Gastrocnemius medialis (tissue), 4 donors: Measurements from ENCODE around the gene SYT14. TPM values are rescaled to one million over a fixed set of nuclear protein-coding genes. Genes with fewer than 3 reads are reported as not detected.

Source experiments
- ATAC-seq, 2 donors: fragments of 150-250 bp; one replicate each; pipeline ENCODE4 v1.9.1; 2016
- DNase-seq, 2 donors: peaks; one replicate each; pipeline ENCODE4 v3.0.0-alpha.2; 2019
- H3K27ac ChIP-seq, 4 donors: fragments of 200-600 bp; sonication (generic); 1 replicate in 1 of 4; 2 replicates in 3 of 4; pipeline ENCODE4 v1.5.1; 2016 to 2018; ENCODE audit warnings: mild to moderate bottlenecking in 2 of 4, moderate library complexity in 1 of 4
- H3K27me3 ChIP-seq, 3 donors: fragments of 200-600 bp; sonication (generic) in 2 of 3; 1 replicate in 1 of 3; 2 replicates in 2 of 3; pipeline versions ENCODE4 v1.5.1 to v1.6.0; 2016 to 2019; ENCODE audit warnings: mild to moderate bottlenecking in 1 of 3, moderate library complexity in 1 of 3
- H3K36me3 ChIP-seq, 2 donors: fragments of 200-600 bp; sonication (generic) in 1 of 2; one replicate each; pipeline ENCODE4 v1.5.1; 2017 to 2018
- H3K4me1 ChIP-seq, 2 donors: fragments of 200-600 bp; sonication (generic) in 1 of 2; one replicate each; pipeline ENCODE4 v1.5.1; 2016 to 2017; ENCODE audit warnings: mild to moderate bottlenecking in 2 of 2
- H3K4me3 ChIP-seq, 4 donors: fragments of 200-600 bp; sonication (generic) in 3 of 4; 1 replicate in 1 of 4; 2 replicates in 3 of 4; pipeline ENCODE4 v1.5.1; 2016 to 2019; ENCODE audit warnings: mild to moderate bottlenecking in 2 of 4
- H3K9me3 ChIP-seq, 3 donors: fragments of 200-600 bp; sonication (generic) in 2 of 3; 1 replicate in 1 of 3; 2 replicates in 2 of 3; pipeline ENCODE4 v1.5.1; 2016 to 2019
- CTCF ChIP-seq, 5 experiments: fragments of 450-650 bp in 3 of 5; fragments of 200-600 bp in 2 of 5; sonication (generic) in 2 of 5; IDR thresholded peaks in 4 of 5; conservative IDR thresholded peaks in 1 of 5; 1 replicate in 4 of 5; 2 replicates in 1 of 5; pipeline ENCODE4 v1.5.1; 2016 to 2019; ENCODE audit warnings: antibody characterized with exemption in 5 of 5, mild to moderate bottlenecking in 3 of 5, moderate library complexity in 3 of 5
- POLR2A ChIP-seq, 2 donors: fragments of 450-650 bp; IDR thresholded peaks; one replicate each; pipeline ENCODE4 v1.6.1; 2017; ENCODE audit warnings: antibody characterized with exemption in 2 of 2, mild to moderate bottlenecking in 2 of 2, moderate library complexity in 2 of 2
- in situ Hi-C, 4 donors: fragments of 200-750 bp; cut with MboI; loops; one replicate each; pipeline versions ENCODE4 v1.15.0 to v1.8.0; 2017; ENCODE audit warnings: low sequenced_read_pairs in 4 of 4
- intact Hi-C: fragments of 100-400 bp; cut with DNase I; formaldehyde crosslinking; loops from one replicate; pipeline ENCODE4 v1.15.1; 2023; ENCODE audit warnings: low total_unique reads
- total RNA-seq, 4 donors: library from RNA; depleted of rRNA; stranded (reverse); fragments of >200 nt; gene quantifications; one replicate each; pipeline versions ENCODE4 v1.1.0 to v1.2.3, GENCODE V29; 2016

The SYT14 gene
- total RNA-seq, 4 donors from 2014 or later = 0.05 to 1.1 (median 0.11) TPM; not detected in 1

- Histone ChIP-seq H3K4me3 (no peak overlapping the region), H3K4me1 (no peaks in the 10 kb centered on the region), H3K9me3 (no peaks in the 10 kb centered on the region), H3K27me3 (no peaks in the 10 kb centered on the region), H3K27ac (no peak overlapping the region), H3K36me3 (no peaks in the 10 kb centered on the region)
- in situ Hi-C loops (loop anchor here in 1 of 4 donors (10.0 kb wide), 1 partner anchor 120 kb away; no protein-coding TSS in a partner anchor), intact Hi-C loops (loop anchor here (5.0 kb wide), 1 partner anchor 123 kb away; no protein-coding TSS in a partner anchor)
- TF ChIP-seq CTCF (IDR thresholded peaks at IDR 0.05 in 4 of 5, conservative IDR thresholded peaks at IDR 0.05 in 1 of 5) (no peak), POLR2A (IDR thresholded peaks at IDR 0.05) (no peak)
- ATAC-seq (no peak), DNase-seq (no peak)
These were observed 47.0 kb downstream of the SYT14 start for GRCh38 chr1:209985002-209985401.

GRCh38 chr1:209988706-209989105 lies 50.7 kb downstream of the SYT14 start:
- TF ChIP-seq POLR2A (IDR thresholded peaks at IDR 0.05) (no peak), CTCF (IDR thresholded peaks at IDR 0.05 in 4 of 5, conservative IDR thresholded peaks at IDR 0.05 in 1 of 5) (no peak)
- no peak for DNase-seq
- Histone ChIP-seq H3K27ac (no peak overlapping the region), H3K4me1 (no peaks in the 10 kb centered on the region), H3K27me3 (no peaks in the 10 kb centered on the region), H3K4me3 (no peak overlapping the region), H3K9me3 (no peaks in the 10 kb centered on the region), H3K36me3 (no peaks in the 10 kb centered on the region)
- in situ Hi-C loops = loop anchor here in 1 of 4 donors (10.0 kb wide), 1 partner anchor 124 kb away; no protein-coding TSS in a partner anchor
- no peak for ATAC-seq
- intact Hi-C loops = loop anchor here (5.0 kb wide), 1 partner anchor 126 kb away; no protein-coding TSS in a partner anchor

- no peaks in the 10 kb centered on the region for H3K4me1 ChIP-seq
- ATAC-seq = no peak
- intact Hi-C loops = loop anchor here (5.0 kb wide), 1 partner anchor 127 kb away; no protein-coding TSS in a partner anchor
These were observed 51.5 kb downstream of the SYT14 start for GRCh38 chr1:209989525-209989924.

GRCh38 chr1:209993061-209993830 lies 55.2 kb downstream of the SYT14 start:
- Histone ChIP-seq H3K4me1 (no peaks in the 10 kb centered on the region), H3K9me3 (no peaks in the 10 kb centered on the region), H3K27ac (no peak overlapping the region), H3K36me3 (no peaks in the 10 kb centered on the region), H3K4me3 (no peak overlapping the region), H3K27me3 (no peaks in the 10 kb centered on the region)
- no peak for TF ChIP-seq CTCF (IDR thresholded peaks at IDR 0.05 in 4 of 5, conservative IDR thresholded peaks at IDR 0.05 in 1 of 5)
- TF ChIP-seq POLR2A (IDR thresholded peaks at IDR 0.05) = no peak
- in situ Hi-C loops (no loop called here), intact Hi-C loops (no loop called here)
- ATAC-seq = no peak
- no peak for DNase-seq

More at GRCh38 chr1:209989525-209989924, 51.5 kb downstream of the SYT14 start:
- H3K27me3 ChIP-seq = no peaks in the 10 kb centered on the region
- TF ChIP-seq POLR2A (IDR thresholded peaks at IDR 0.05) (no peak), CTCF (IDR thresholded peaks at IDR 0.05 in 4 of 5, conservative IDR thresholded peaks at IDR 0.05 in 1 of 5) (peak in 1 of 5 experiments; percentile 20)
- H3K36me3 ChIP-seq = no peaks in the 10 kb centered on the region
- no peak overlapping the region for H3K27ac ChIP-seq
- no peak for DNase-seq
- in situ Hi-C loops = loop anchor here in 1 of 4 donors (10.0 kb wide), 1 partner anchor 125 kb away; no protein-coding TSS in a partner anchor
- no peaks in the 10 kb centered on the region for H3K9me3 ChIP-seq
- no peak overlapping the region for H3K4me3 ChIP-seq
